Activated T-helper 1 cell treated with Interleukin-2 at 50 U/mL for 16 hours (primary cell): Measurements from ENCODE around the gene PLEKHH3.

ENCODE experiments used
- DNase-seq: peaks from one replicate; pipeline ENCODE4 v3.0.0-alpha.2; 2020; ENCODE audit warnings: low read depth

The PLEKHH3 gene

DNA sequence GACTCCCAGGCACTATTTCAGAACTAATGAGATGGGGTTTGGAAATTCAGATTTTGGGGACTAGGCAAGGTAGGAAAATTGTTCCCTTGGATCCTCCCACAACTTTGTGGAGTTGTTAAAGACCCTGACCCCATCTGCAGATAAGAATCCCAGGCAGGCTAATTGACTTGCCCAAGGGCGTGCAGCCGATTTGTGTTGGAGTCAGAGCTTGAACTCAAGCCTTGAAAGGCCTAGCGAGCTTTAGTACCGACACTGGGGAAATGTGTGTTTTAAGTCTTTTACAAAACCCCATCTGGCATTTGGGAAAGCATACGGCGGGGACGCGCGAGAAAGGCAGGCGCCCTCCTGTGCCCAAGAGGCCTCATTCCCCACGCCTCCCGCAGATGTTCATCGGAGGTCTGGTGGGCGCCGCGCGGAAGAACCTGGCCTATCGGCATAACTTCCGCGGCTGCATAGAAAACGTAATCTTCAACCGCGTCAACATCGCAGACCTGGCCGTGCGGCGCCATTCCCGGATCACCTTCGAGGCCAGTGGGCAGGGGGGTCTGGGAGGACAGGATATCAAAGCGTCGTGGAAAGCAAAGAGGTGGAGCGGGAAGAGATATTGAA, 9.8 kb upstream of the PLEKHH3 start:
- no peak for DNase-seq

DNA sequence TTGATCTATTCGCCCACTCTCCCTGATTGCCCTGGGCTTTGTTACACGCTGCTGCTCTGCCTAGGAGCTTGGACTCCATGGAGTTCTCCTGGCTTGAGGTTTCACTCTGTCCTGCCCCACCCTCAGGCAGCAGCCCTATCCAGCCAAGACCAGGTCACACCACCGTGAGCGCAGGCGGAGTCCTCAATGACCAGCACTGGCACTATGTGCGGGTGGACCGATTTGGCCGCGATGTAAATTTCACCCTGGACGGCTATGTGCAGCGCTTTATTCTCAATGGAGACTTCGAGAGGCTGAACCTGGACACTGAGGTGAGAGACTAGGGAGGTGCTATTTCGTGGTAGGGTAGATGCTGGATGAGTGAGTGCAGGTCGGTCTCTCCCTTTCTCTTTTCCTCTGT, 9.0 kb upstream of the PLEKHH3 start:
- DNase-seq: no peak

DNA sequence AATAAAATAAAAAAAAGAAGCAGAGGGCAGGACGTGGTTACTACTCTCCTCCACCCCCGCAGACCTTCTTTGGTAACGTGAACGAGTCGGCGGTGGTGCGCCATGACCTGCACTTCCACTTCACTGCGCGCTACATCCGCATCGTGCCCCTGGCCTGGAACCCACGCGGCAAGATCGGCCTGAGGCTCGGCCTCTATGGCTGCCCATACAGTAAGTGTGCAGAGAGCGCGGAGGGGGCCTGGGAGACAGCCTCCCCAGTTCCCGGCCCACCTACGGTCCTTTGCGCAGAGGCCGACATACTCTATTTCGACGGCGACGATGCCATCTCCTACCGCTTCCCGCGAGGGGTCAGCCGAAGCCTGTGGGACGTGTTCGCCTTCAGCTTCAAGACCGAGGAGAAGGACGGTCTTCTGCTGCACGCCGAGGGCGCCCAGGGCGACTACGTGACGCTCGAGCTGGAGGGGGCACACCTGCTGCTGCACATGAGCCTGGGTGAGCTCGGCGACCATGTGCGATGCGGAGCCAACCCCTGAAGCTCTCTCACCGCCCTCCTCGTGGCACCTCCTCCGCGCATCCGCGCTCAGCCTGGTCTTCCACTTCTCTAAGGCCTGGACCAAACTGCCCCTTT, 8.2 kb upstream of the PLEKHH3 start:
- DNase-seq: no peak

DNA sequence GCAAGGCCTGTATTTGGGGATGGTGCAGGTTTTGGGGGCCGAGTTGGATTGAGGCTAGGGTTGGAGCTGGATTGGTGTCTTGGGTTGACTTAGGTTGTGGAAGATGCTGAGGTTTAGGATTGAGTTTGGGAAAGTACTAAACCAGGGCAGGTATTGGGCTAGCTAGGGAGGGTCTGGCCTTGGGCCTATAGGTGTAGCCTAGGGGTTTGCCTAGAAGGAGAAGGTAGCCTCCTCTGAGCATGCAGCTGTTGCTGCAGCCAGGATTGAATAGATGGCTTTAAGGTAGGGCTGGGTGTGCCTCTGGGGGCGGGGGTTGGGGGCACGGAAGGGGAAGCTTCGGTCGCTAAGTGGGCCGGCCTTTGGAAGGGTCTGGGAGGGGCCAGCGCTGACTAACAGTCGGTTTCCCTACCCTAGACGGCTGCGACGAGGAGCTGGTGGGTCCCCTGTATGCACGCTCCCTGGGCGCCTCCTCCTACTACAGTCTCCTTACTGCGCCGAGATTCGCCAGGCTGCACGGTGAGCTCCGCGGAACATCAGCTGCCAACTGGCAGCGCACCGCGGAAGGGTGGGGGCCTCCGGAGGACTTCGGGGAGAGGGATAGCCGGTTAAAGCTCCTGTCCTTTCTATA, 6.7 kb upstream of the PLEKHH3 start:
- DNase-seq: no peak

DNA sequence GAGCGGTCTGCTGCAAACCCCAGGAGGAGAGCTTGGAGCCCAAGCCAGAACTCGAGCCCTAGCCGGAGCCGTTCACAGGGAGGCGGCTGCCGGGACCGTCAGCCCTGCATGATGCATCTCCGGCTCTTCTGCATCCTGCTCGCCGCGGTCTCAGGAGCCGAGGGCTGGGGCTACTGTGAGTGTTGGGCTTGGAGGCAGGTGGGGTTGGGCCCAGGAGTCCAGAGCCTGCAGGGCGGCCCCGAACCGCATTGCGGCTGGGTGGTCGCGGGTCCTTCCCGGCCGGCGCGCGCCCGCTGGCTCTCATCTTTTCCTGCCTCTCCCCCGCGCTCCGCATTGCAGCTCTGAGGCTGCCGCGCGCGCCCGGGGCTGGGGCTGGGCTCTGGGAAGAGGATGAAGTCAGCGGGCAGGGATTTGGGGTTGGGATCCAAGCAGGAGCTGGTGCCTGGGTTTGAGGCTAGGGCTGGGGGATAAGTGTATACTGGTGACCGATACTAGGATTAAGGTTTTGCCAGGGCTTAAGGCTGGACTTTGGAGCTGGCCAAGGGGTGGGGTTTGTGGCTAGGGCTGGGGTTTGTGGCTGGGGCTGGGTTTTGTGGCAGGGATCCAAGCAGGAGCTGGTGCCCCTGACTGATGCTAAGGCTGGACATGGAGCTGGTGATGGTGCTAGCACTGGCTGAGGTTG, 6.1 kb upstream of the PLEKHH3 start:
- no peak for DNase-seq

DNA sequence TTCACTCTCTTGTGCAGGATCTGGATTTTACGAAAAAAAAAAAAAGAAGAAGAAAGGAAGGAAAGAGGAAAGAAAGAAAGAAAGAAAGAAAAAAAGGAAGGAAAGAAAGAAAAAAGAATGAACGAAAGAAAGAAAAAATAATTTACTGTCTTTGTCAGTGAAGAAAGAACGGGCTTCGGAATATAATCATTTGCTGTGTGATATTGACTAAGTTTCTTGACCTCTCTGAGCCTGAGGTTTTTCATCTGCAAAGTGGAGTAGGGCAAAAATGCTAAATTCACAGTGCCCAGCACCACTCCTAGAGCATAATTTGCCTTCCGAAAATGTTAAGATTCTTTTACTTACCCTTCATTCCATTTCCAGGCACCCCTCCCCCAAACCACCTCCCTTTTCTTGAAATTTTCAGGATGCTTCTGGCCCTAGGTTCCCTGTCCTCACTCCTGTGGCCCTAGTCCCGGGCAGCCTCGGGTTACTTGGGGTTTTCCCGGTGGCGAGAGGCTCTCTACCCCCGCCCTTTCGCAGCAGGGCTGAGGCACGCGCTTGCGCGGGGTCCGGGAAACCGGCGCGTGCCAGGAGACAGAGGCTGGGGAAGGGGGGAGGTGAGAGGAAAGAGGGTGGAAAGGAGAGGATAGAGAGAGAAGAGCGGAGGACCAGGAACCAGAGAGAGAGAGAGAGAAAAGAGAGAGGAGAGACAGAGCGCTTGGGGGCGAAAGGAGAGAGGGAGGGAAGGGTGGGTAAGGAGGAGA, 5.4 kb upstream of the PLEKHH3 start, which contains the start of gene CNTNAP1:
TSS of gene CNTNAP1 (plus strand) at position 556 of the 746 bp plus-strand sequence. CDS start 299 bp downstream, outside the sequence.
- no peak for DNase-seq

DNA sequence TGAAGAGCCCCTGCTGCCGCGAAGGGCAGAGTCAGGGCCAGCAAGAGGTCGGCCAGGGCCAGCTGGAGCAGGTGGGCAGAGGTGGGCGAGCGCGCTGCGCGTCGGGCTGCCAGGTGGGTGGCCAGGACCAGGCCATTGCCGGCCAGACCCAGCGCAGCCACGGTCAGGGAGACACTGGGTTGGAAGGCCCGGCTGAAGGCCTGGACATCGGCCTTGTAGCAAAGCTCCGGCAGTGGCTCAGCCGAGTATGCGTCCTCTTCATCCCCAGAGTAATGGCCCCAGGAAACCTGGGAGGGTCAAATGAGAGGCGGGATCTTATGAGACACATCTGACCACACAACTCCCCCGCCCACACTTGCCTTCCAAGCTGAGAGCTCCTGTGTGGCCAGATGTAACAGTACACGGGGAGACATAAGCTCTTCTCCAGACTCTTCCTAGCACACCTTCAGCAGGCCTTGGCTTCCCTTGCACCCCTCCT, 3.6 kb upstream of the PLEKHH3 start:
- no peak for DNase-seq

DNA sequence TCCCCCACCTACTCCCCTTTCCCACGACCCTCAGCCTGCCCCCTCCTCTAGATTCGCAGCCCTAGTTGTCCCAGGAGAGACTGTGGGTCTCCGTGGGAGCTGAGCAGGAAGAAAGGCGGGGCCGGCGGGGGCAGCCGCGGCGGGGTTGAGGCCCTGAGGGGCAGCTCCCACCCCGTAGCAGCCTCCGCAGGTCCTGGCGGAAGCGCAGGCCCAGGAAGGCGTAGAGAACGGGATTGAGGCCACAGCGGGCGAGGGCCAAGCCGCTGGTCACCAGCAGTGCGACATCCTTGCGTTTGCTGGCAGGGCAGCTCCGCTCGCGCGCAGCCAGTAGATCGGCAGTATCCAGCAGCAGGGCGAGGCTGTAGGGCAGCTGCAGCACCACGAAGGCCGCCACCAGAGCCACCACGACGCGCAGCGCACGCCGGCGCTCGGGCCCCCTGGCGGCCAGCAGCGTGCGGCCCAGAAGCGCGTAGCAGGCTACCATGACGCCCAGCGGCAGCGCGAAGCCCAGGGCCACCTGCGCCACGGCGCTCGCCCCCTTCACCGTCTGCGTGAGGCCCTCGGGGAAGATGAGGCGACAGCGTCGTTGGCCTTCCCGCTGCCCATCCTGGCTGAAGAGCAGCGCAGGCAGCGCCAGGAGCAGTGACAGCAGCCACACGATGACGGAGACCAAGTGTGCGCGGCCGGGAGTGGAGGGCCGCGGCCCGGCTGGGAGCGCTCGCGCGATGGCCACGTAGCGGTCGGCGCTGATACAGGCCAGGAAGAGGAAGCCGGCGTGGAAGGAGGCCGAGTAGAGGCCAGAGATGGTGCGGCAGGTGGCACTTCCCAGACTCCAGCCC, 2.9 kb upstream of the PLEKHH3 start:
- DNase-seq: peak; percentile 68

DNA sequence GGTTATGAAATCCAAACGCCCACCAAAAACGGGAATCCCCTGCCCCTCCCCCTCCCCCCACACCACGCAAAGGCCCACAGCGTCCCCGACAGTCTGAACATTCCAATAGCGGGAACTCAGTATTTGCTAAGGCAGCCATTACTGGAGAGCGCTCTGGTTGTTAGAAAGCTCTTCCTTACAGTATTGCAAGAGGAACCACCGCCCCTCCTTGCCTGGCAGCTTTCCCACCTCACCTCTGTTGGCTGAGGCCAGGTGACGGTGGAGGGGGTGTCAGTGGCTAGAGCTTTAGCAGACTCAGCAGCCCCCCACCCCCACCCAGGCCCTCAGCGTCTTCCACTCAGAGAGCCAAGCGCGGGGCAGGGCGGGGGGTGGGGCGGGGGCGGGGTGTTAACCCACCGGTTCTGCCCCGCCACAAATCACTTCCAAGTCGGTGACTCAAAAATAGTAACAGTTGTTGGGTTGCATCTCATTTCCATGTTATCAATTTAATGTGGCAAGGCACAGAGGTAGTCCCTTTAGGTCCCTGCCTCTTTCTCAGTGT, 2.2 kb upstream of the PLEKHH3 start:
- no peak for DNase-seq

DNA sequence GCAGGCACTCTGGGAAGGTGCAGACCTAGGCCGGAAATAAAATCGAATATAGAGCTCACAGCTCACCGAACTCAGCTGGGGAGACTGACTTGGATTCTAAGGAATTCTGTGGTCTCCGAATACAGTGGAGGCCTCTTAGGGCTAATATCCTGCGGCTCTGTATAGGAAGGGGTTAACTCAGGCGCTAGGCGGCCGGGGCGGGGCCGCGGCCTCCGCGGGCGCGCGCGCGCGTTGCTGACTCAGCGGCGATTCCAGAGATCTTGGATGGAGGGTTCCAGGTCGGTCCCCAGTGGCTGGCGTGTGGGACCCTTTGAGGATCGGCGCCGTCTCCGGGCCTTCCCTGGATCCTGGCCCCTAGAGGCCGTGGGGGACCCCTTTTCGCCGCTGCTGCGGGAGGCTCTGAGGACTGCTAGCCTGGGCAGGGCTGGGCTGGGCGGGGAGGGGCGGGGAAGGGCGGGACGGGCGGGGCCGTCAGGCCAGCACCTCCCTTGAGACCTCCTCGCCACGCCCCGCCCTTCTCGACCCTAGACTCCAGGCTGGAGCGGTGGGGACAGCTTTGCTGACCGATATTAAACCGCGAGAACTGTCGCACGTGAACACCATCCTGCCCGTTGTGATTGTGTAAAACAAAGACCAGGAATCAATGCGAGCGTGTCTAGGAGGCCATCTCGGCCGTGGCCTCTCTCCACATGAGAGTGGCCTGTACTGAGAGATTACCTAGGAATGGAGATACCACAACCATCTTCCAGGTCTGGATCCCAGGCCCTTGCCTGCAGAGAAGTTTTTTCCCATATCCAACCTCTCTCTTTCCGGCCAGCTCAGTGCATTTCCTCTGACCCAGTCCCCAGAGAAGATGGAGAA, 1.4 kb upstream of the PLEKHH3 start:
- DNase-seq: peak; percentile 62

DNA sequence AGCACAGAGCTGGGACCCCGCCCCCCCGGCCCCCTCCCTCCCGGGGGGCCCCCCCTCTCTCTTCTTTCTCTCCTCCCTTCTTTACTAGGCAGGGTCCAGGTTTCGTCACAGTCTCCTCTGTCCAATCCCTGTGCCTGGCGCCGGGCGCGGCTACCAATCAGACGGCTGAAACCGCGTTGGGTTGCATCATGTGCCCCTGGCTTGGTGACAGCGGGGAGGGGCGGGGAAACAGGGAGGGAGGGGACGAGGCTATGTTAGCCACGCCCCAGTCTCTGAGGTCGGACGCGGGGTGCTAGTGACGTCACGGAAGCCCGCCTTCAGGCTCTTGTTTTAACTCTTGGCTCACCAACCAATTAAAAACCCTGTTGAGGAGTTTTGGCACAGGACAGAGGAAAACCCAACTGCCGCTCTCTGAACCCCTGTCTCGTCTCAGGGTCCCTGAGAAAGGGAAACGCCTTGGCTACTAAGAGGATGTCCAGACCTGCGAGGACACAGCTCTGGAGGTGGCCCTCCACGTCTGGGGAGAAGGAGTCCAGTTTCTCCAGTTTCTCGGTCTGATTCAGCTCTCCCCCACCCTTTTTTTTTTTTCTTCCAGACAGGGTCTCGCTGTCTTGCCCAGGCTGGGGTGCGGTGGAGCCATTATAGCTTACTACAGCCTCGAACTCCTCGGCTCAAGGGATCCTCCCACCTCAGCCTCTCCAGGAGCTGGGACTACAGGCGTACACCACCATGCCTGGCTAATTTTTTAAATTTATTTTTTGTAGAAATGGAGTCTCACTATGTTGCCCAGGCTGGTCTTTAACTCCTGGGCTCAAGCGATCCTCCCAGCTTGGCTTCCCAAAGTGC, 441 bp upstream of the PLEKHH3 start:
- DNase-seq: peak; percentile 90

DNA sequence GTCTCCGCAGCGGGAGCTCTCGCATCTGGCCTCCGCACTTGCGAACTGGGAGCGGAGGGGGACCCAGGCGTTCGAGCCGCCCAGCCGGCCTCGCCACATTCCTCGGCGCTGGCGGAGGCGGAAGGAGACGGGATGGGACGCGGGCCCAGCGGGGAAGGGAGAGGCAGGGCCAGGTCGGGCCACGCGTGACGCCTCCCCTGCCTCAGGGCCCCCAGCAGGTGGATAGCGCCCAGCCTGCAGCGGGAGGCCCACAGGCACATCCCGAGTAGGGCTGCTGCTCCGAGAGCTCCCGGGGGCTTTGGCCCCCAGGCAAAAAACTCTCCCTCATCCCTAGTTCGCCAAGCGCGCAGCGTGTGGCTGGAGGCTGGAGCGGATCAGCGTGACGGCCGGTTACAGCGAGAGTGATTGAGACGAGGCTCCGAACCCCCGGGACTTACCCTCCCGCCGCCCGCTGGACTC, 800 bp downstream of the PLEKHH3 start:
- DNase-seq: no peak

DNA sequence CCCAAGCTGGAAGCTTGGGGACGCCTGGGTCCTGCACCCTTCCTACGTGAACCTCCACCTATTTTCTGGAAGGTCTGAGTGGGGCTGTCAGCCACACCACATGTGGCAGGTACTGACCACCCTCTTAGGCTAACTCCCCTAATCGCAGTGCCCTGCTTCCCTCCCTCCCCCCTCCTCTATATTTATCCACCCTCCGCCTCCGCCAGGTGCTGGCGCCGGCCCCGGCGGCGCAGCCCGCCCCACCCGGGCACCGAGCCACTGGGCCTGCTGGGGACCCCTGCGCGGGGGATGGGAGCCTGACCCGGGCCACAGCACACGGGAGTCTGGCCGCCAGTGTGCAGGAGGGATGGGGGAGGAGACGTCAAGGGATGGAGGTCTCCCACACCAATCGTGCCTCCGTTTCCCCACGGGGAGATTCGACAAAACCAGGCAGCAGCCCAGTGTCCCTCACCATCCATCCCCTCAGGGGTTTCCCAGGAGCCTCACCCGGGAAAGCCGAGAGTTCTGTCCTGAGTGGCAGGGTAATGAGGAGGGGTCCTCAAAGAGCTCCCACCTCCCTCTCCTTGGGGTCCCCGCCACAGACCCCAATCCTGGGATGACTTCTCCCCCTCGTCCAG, 1.3 kb downstream of the PLEKHH3 start:
- no peak for DNase-seq

DNA sequence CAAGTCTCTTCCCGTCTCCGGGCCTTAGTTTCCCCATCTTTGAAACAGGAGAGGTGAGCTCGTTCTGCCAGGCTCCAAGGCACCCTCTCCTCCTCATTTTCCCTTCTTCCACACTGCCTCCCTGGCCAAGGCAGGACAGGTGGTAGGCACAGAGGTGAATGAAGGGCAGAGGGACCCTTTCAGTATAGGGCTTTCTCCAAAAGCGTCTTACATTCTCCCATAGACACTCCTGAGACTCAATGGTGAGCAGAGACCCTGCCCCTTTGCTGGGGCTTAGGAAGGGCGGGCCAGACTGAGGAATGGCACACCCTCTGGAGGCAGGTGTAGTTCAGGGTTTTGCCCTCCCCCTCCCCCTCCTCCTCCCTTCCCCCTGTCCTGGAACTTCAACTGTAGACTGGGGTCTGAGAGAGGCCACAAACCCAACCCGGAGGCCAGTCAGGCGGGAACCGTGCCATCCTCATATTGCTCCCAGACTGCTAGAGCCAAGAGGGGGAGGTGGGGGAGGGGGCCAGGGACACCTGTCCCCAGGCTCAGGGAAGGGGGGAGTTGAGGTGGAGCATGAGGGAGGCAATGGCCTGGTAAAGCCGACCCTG, 1.9 kb downstream of the PLEKHH3 start:
- DNase-seq: no peak

DNA sequence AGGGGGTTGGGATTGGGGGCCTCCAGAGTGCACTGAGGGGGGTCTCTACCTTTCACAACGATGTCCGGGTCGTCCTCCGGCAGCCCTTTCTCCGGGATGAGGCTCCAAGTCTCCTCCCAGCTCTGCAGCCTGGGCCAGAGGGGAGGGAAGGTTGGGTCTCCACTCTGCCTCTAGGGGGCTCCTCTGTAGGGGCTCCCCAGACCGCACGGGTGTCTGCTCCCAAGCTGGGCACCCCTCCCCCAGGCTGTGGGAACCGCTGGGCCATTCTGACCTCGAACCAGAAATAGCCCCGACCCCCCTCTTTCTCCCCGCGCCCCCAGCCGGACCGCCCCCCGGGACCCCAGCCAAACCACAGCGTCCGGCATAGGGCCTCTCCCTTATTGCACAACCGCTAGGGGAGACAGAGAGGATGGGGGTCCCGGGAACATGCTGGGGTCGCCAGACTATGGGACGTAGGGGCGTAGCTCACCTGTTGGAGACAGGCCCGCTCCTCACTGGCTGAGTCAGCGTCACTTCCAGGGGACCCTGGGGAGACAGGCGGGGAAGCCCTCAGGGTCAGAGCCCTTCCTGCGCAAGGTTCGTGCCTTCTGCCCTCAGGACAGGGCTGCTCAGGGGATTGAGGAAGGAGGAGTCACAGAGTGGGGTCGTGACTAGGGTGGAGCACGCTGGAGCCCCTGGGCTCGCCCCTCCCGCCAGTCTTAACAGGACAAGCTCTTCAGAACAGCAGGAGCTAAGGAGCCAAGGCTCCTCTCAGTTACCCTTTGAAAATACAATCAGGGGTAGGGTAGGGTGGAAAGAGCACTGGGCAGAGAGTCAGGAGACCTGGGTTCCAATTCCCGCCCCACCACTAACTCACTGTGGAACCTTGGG, 2.7 kb downstream of the PLEKHH3 start:
- no peak for DNase-seq

DNA sequence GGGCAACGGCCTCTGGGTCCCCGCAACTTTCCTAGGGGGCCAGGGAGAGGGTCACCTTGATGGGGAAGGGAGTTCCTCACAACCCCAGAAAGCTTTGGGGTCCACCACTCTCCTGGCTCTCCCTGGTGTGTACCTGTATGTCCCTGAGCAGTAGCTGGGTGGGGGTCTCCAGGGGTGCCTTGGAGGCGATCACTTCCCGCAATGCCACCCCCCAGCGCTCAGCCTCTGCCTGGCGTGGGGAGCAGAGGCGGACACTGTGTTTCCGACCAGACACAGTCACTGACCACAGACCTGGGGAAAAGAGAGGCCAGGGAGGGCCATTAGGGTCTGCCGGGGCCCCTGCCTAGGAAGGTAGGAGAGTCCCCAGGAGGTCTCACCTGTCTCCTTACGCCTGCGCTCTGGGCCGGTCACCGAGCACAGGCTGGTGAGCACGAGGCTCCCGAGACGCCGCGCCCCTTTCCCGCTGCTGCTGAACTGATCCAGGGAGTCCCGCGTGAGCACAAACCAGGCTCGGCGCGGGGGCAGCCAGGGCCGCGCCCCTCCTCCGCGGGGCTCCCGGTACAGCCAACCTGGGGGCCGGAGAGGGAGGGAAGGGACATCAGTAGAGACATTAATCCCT, 3.4 kb downstream of the PLEKHH3 start:
- no peak for DNase-seq

DNA sequence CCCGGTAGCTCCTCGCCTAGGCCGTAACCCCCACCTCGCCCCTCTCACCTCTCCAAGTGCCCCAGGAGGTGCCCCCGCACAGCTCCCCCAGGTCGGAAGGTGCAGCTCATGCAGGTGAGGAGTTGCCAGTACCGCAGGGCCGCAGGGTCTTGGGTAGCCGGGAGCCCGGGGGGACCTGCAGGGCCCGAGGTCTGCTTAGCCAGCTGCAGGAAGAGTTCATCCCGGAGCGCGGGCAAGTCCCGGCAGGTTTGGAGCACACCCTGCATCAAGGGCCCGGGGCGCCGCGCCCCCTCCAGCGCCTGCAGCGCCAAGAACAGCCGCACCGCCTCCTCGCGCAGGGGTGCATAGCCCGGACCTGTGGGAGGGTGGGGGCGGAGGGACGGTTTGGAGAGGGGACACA, 4.8 kb downstream of the PLEKHH3 start:
- DNase-seq: no peak
